HG03469 (cell line): ENCODE results near the gene ABLIM2.

Experiments
- ATAC-seq: cut with Tn5 transposase; IDR thresholded peaks from one replicate; pipeline ENCODE4 v1.9.1; 2021; ENCODE audit warnings: mild to moderate bottlenecking, moderate library complexity, moderate number of reproducible peaks; ENCODE audit not compliant: unreplicated experiment

Gene ABLIM2

DNA sequence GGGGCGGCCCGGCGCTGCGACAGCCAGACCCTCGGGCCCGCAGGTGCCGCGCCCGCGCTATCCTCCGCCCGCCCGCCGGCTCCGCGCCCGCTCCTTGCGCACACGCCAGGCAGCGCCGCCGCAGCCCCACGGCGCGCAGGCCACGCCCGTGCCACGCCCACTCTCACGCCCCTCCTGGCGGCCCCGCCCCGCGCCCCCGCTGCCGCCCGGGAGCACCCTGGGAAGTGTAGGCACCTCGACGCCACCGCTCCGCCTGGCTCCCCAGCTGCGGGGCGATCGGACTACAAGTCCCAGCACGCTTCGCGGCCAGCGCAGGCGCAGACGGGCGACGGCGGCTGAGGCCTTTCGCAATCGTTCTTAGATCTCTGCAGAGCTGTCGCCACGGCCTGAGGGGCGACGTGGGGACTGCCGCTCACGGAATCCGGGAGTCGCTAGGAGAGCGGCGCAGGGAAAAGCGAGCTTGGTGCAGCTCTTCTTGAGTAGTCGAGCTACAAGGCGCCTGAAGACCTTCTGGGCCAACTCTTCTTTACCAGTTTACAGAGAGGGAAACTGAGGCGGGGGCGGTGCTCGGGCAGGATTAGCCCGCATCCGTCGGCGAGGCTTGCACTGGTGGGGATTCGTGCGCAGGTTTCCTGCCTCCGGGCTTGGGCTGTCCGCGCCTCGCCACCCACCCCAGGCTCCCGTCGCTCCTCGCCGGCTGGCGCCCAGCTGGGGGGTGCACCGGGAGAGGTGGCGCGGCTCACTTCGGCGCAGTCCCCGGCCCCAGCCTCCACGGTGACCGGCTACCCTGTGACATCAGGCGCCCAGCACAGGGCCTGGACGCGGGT is at the start of gene ABLIM2:
Gene ABLIM2, minus strand, starts transcription at position 104 of the 827 bp plus-strand sequence. CDS start 124 bp downstream, outside the sequence.
- ATAC-seq = peak; percentile 95

DNA sequence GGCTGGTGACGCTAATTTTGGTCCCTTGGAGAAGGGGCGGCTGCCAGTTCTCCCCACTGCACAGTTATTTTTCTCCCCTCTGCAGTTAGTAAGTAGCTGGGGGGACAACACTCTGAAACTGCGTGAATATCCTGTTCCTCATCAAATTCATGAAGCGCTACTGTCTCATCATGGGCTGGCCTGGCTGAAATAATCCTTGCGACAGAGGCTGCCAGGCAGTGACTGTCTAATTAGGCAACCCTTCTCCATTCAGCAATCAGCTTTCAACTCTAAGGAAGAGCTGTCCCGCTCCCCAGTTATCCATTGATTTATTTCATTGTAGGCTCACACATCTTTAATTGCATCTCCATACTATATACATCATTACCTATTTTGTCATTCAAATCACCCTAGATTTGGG is 48.7 kb upstream of the ABLIM2 start:
- ATAC-seq = no peak

DNA sequence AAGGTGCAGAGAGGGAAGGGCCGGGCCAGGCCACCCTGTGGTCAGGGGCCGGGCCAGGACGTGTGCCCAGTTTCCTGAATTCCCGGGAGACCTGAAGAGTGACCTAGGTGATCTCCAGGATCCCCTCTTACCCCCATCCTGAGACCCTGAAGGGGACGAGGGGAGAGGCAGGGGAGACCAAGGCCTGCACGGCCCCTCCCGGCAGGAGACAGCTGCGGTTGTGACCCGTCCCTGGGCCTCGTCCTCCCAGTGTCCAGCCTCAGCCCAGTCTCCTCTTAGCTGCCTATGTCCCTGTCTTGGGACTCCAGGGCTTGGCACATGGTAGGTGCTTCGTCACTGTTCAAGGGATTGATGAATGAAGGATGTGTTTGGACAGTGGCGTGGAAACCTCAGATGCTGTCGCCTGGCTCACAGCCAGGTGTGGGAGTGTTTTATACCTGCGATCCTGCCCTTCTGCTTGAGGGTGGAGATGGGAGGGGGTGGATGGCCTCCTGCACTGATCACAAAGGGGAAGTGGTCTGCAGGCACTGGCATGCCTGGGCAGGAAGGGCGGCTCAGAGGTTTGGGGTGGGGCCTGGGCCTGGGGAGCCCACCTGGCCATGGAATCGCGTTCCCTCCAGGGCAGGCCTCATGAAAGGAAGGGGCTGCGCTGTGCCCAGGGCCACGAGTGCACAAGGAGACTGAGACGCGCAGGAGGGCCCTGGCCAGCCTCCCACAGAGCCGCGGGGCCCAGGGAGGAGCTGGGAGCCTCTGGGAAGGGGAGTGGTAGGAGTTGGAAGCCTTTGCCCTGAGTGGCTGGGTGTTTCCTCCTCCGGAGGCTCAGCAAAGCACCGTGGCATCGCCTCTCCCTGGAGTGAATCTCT is 47.4 kb upstream of the ABLIM2 start:
- ATAC-seq = no peak

DNA sequence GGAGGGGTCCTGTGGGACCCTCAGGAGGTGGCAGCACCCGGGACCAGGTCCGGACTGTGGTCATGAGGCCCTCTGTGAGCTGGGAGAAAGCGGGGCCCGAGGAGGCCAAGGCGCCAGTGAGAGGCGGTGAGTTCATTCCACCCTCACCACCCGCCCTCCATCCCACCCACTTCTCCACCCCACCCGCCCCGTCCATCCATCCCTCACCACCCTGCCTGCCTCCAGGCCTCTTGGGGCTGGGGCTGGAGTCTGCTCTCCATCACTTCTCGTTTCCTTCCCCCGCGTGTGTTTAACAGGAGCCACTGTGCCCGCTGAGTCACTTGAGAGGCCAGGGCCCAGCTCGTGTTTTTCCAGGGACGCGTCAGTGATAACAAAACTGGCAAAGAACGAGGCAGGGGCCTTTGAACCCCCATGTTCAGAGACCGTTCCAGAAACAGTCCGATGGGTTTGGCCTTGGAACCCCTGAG is 46.7 kb upstream of the ABLIM2 start:
- no peak for ATAC-seq

DNA sequence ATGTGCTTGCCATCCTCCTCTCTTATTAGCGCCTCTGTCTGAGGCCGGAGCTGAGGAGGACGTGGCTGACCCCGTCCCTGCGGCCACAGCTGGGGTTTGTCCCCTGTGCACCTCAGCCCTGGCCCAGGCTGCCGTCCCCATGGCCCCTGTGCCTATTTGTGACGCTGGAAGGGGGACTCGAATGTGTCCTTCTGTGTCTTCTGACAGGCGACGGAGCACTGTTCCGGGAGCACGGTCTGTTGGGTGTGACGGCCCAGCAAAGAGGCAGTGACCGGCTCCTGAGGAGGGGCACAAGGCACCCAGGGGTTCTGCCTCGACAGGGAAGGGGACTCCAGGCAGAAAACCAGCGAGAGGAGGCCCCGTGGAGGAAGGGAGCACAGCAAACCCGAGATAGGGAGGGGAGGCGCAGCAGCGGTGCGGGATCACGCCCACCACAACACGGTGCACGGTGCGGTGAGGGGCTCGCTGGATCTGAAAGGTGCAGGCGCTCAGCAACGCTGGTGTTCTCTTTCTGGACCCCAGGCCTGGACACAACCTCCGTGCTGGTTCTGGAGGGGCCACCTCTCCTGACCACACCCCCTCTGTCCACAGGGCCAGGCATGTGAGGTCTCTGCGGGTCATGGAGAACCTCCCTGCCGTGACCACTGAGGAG is 46.1 kb upstream of the ABLIM2 start:
- no peak for ATAC-seq

DNA sequence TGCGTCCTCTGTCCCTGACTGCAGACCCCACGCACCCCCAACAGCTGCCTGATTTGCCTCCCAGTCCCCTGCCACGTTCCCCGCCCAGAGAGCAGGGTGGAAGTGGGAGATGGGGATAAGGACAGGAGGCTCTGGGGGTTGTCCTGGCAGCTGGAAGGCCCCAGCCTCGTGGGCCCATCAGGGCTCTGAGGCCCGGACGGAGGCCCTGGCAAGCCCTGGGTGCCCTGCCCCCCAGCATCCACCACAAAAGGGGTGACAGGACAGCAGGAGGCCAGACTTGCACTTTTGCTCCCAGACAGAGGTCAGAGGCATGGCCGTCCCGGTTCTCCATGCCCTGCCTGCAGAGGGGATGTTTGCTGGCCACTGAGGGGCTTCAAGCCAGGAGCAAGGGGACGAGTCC is 45.2 kb upstream of the ABLIM2 start:
- ATAC-seq = no peak

DNA sequence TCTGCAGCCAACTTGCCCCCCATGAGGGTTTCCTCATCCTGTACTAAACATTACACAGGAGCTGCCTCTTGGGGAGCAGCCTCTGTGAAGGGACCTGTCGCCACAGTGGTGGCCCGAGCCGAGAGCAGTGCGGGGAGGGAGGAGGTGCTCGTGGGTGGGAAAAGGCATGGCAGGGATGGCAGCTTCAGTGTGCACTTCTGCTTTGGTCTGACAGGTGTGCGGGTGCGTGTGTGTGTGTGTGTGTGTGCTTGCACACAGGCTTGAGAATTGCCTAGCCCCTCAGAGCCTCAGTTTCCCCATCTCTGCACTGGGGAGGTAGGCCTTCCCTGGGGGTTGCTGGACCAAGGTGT is 44.4 kb upstream of the ABLIM2 start:
- no peak for ATAC-seq

DNA sequence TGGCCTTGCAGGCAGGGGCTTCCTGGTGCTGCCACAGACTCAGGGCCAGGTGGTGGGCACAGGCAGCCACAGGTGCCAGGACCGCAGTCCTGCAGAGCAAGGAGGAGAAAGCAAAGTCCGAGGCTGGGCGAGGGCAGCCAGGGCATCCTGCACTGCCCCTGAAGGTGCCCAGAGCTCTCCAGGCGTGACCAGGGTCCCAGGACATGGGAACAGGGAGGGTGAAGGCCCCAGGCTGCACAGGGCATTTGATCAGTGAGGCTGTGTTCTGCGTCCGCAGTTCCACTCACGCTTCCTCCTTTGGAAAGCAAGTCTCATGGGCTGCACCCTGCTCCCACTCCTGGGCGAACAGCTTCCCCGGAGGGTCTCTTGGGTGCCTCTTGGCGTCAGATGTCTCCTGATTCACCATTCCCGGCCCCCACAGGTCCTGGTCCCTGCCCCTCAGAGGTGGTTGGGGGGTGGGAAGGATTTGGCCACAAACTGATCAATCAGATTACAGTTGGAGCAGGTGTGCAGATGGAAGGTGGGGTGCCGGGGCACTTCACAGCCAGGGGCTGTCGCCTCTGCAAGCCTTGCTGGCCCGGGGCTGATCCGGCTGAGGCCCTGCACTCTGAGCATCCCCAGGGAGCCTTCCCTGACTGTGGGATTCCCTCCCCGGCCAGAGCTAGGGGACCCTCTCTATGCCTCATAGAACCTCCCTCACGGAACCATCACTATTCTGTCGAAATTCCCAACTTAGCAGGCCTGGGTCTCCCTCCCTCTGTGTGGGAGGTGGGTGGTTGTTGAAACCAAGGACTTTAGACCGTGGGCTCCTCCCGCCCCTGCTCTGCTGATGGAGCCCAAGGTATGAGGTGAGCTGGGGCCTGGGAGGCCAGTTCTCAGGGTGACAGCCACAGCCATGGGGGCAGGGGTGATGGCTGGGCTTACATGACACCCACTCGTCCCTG is 43.8 kb upstream of the ABLIM2 start:
- ATAC-seq = no peak

DNA sequence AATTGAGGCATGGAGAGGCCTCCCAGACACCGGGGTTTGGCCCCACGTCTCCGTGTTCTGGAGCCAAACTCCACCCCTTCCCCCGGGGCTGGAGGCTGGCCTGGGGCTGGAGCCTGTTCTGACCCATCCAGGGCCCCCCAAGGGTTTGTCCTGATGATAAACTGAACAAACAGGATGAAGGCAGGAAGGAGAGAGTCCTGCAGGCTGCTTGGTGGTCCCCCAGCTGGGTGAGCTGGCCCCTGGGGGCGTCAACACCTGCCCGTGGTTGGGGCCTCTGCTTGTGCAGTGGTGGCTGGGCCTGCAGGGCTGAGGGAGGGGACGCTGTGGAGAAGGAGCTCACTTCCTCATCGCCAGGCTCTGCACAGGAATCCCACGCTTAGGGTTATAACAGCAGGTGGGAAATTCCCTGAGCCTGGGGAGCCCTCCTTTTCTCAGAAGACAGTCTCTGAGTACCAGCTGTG is 42.7 kb upstream of the ABLIM2 start:
- peak; percentile 28 for ATAC-seq

DNA sequence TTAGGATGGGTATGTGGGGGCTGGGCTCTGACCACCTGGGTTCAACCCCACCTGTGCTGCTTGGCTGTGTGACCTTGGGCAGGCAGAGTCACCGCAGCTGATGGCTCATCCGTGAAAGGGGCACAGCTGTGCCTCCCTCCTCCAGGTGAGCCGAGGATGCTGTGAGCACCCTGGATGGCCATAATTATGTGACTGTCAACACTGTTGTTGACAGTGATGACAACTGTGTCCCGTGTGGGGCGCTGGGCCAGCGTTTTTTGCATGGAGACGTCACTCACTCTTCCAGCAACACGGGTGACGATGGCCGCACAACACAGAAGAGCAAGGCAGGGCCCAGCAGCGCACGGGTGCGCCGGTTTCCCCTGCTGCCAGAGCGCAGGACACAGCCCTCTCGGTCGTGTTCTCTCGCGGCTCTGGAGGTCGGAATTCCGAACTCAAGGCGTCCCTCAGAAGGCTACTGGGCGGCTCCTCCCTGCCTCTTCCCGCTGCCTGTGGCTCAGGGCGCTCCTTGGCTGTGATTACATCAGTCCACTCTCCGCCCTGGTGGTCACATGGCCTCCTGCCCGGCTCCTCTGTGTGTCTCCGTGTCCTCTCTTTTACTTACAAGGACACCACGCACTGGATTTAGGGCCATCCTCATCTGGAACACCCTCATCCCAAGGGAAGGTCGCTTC is 41.8 kb upstream of the ABLIM2 start:
- ATAC-seq = no peak

DNA sequence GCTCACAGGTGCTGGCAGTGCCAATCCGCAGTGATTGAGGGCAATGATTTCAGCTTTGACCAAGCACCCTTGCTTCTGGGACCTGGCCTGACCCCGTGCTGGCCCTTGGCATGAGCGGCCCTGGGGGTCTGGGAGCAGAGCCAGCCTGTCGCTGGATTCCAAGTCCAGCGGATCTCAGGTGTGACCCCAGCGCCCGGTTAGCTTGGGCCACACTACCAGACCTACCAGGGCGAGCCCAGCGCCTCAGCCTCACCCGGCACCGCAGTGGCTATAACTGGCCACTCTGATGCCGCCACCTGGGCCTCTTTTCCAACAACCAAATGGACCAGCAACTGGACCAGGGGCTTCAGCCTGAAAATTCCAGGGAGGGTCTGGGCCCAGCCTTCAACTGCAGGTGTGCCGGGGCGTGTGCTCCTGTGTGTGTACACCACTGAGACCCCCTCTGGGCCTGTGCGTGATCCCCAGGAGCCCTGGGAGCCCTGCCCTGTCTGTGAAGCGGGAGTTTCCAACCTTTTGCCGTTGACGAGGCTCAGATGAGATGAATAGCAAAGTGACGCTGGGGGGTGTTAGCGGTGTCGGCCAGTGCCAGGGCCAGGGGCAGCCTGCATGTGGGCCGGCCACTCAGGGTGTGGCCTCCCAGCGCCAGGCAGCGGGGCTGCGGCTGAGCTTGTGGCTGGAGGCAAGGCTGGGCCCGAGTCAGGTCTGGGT is 41.1 kb upstream of the ABLIM2 start:
- no peak for ATAC-seq

DNA sequence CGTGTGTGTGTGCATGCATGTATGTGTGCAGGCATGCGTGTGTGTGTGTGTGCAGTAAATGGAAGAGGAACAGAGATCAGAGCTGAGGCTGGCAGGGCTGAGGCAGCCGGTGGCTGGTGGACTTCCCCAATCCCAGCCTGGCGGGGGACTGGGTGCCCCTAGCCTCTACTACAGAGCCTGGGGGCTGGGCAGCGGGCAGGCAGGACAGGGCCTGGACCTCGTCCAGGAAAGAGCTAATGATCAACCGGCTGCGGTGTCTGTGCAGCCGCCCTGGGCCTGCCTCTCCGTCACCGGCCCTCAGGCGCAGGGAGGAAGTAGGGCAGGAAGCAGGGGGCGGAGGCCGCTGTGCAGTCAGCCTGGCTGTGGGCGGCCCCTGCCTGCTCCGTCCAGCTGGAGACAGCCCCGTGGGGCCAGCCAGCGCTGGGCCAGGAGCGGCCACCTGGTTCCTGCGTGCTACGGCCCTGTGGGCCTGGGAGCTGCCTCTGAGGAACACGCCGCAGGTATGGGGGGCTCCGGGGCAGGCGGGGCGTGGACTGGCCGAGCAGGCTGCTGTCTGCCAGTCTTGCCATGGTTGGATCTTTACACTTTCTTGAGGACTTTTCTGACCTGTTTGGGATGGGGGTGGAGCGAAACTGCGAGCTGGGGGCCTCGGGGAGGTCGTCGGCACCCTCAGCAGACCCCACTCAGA is 40.4 kb upstream of the ABLIM2 start, which contains the start of gene SH3TC1:
Gene SH3TC1, plus strand, starts transcription at position 385 of the 688 bp plus-strand sequence. CDS start 5,905 bp downstream, outside the sequence.
- ATAC-seq = peak; percentile 74

DNA sequence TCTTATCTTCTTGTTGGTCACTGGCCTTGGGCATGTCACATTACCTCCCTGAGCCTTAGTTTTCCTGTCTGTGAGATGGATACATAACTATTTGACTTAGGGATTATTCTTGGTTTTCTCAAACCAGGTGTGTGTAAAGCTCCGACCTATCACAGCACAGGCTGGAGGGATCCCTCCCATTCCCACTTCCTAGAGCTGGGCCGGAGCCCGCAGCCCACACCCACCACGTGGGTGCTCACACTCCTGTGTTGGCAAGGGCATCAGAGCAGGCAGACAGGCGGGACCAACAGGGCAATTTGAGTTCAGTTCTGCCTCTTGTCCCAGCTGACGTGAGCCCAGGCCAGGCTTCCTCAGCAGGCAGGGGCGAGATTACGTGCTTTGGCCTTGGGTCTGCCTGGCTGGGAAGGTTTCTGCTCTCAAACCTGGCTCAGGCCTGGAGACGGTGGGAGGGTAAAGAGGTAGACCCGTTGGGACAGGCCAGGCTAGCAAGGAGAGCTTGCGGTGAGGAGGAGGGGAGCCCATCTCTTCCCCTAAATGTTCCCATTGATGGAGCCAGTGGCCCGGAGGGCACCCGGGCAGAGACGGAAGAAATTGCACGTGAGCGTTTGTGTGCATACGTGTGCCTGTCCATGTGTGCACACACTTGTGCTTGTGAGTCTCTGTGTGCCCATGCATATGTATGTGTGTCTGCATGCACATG is 39.7 kb upstream of the ABLIM2 start:
- ATAC-seq = no peak

DNA sequence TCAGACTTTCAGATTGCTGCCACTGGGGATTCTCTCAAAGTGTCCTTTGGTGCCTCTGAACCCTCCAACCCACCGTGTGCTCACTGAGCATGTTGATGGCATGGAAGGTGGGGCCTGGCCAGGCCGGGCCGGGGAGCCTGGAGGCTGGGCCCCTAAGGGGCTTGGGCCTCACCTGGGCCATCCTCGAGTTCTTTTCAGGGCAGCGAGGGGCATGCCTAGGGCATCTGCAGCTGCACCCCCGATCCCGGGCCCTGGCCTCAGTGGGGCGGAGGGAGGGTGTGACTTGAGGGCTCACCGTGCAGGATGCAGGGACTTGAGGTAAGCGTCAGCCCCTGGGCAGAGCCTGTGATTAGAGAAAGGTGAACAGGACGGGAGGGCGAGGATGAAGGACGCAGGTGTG is 38.9 kb upstream of the ABLIM2 start:
- no peak for ATAC-seq

DNA sequence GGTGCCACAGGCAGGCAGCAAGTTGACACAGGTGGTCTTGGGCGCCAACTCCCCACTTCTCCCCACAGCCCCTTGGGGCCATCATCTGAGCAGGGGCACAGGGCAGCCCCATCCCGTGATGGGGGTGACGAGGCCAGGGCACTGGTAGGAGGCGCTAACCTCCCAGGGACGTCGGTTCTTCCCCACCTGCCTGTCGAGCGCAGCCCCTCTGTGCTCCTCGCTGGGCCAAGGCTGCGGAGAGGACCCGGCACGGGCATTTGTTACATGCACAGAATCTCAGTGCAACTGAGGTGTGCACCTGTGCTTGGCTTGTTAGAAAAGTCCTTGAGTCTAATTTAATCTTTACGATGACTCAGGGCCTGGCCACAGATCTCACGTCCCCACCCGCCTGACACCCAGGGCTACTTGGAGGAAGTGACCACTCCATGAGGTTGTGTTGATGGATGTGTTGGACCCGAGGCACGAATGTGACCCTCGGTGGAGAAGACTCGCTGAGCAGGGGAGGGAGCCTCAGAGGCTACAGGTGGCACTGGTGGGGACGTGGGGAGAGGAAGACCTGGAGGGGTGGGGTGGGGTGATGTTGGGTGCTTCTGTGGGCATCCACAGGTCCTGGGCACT is 37.3 kb upstream of the ABLIM2 start:
- ATAC-seq = no peak

DNA sequence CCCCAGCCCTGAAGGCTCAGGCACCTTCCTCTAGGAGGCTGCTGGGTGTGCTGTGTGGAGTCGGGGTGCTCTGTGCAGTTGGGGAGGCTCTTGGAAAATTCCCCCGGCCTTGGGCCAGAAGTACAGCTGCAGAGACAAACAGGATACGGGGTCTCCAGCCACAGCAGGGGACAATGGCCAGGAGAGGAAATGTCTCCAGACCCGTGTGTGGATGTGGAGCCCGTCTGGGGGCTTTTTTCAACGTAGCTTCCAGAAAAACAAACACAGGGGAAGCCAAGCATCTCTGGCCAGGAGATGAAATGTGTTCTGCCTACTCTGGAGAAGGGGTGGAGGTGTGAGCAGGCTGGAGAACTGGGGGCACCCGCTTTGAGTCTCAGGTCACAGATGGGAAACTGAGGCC is 36.8 kb upstream of the ABLIM2 start:
- no peak for ATAC-seq
